Measurements from ENCODE around the gene LRRC57.
"Not testable (repeated sequence)": the region's sequence is repeated elsewhere in the genome, so short reads cannot be mapped to it uniquely, and the experiment has no call there.

Gene LRRC57
- 13.5 to 20.6 (median 15.3) reads per million in 4 donors for total RNA-seq

- peak; percentile 70 to 87 (median 82) for DNase-seq
These were observed at the start of gene LRRC57, which contains the start of gene HAUS2 for GRCh38 chr15:42548249-42549031. LRRC57 (minus strand) TSS chr15:42548793; CDS start chr15:42548434, 359 bp downstream. HAUS2 (plus strand) TSS chr15:42548838; CDS start chr15:42548873, 35 bp downstream.

GRCh38 chr15:42595626-42596240 lies 47.1 kb upstream of the LRRC57 start:
- DNase-seq = no peak

- no peak for DNase-seq
These were observed 45.5 kb upstream of the LRRC57 start for GRCh38 chr15:42594095-42594494.

GRCh38 chr15:42593143-42593542 lies 44.5 kb upstream of the LRRC57 start:
- DNase-seq = no peak

- DNase-seq = no peak
These were observed 44.1 kb upstream of the LRRC57 start for GRCh38 chr15:42592716-42593115.

GRCh38 chr15:42591238-42591934 lies 42.8 kb upstream of the LRRC57 start:
- DNase-seq = no peak

- DNase-seq = no peak
These were observed 42.1 kb upstream of the LRRC57 start for GRCh38 chr15:42590619-42591237.

GRCh38 chr15:42584031-42584765 lies 35.6 kb upstream of the LRRC57 start:
- DNase-seq = no peak

- no peak for DNase-seq
These were observed 34.2 kb upstream of the LRRC57 start for GRCh38 chr15:42582569-42583375.

- DNase-seq = peak; percentile 55 to 84 (median 71)
These were observed 32.7 kb upstream of the LRRC57 start for GRCh38 chr15:42581272-42581730.

- no peak for DNase-seq
These were observed 30.5 kb upstream of the LRRC57 start for GRCh38 chr15:42578984-42579537.

GRCh38 chr15:42577514-42578031 lies 29.0 kb upstream of the LRRC57 start:
- DNase-seq = no peak

- no peak for DNase-seq
These were observed 28.2 kb upstream of the LRRC57 start for GRCh38 chr15:42576776-42577175.

- no peak for DNase-seq
These were observed 27.5 kb upstream of the LRRC57 start for GRCh38 chr15:42576040-42576594.

- DNase-seq = peak; percentile 86 to 96 (median 90)
These were observed 26.8 kb upstream of the LRRC57 start, which contains the start of gene STARD9 for GRCh38 chr15:42575188-42576039. STARD9 (plus strand) TSS chr15:42575606; CDS start chr15:42575716, 110 bp downstream.

GRCh38 chr15:42558739-42559138 lies 10.1 kb upstream of the LRRC57 start:
- DNase-seq = no peak

- not testable (repeated sequence) for DNase-seq
These were observed 8.1 kb upstream of the LRRC57 start for GRCh38 chr15:42556550-42557207.

GRCh38 chr15:42553554-42553953 lies 5.0 kb upstream of the LRRC57 start:
- no peak for DNase-seq

All from T-helper 1 cell (primary cell).